K562 (cell line): ENCODE measurements around the gene RTF2. TPM values are rescaled to one million over a fixed set of nuclear protein-coding genes. Genes with fewer than 3 reads are reported as not detected.

ENCODE experiments used
- ATAC-seq: fragments of 200-7000 bp; cut with Tn5 transposase; 3 replicates; pipeline ENCODE4 v1.9.1; 2020; ENCODE audit warnings: moderate library complexity
- BruUV-seq: library from RNA; stranded (reverse); fragments of 400-500 nt; replicated peaks from 2 replicates; lab custom pipeline; 2021; lab: Mats Ljungman, UMichigan
- CTCF ChIA-PET: fragments of 300-600 bp; formaldehyde crosslinking; extraction: SDS; loops from one replicate; lab custom pipeline; 2021; ENCODE audit warnings: low intra/inter-chr PET ratio; lab: Yijun Ruan, JAX
- POLR2A ChIA-PET: fragments of 300-600, 350-650 bp; sonication (Branson Sonifier 250); formaldehyde crosslinking; extraction: SDS; loops from one replicate; lab custom pipeline; 2021; ENCODE audit warnings: antibody characterized with exemption, inconsistent platforms; lab: Yijun Ruan, JAX
- DNase-seq, 4 experiments: peaks; one replicate each; pipeline versions ENCODE4 v3.0.0 to v3.0.0-alpha.2; 2011 to 2018; ENCODE audit warnings: low spot score in 3 of 4, mixed read lengths in 3 of 4; ENCODE audit errors: extremely low read depth in 1 of 4
- FAIRE-seq: peaks from 2 replicates; lab custom pipeline; 2011; peaks lifted over from hg19 to GRCh38; lab: Jason Lieb, UNC
- H2AFZ ChIP-seq: 2 replicates; pipeline ENCODE4 v1.6.0; 2011; ENCODE audit warnings: low read depth, low read length, control low read depth, inconsistent platforms
- H3K27ac ChIP-seq: fragments of 200-600 bp; 3 replicates; pipeline ENCODE4 v1.8.0; 2011; ENCODE audit warnings: low read depth, mild to moderate bottlenecking, control low read depth, inconsistent platforms, low read length, moderate library complexity, mixed read lengths; ENCODE audit errors: extremely low read depth
- H3K27me3 ChIP-seq, 2 experiments: fragments of 300-600 bp in 1 of 2; 2 replicates in 1 of 2; 3 replicates in 1 of 2; pipeline versions ENCODE4 v1.6.0 to v1.8.0; 2011; ENCODE audit warnings: inconsistent platforms in 2 of 2, low read length in 2 of 2, mild to moderate bottlenecking in 1 of 2, mixed read lengths in 1 of 2, moderate library complexity in 1 of 2; ENCODE audit not compliant: control insufficient read depth in 2 of 2, insufficient read depth in 2 of 2
- H3K36me3 ChIP-seq: fragments of 300-600 bp; 3 replicates; pipeline ENCODE4 v1.8.0; 2011; ENCODE audit warnings: mild to moderate bottlenecking, low read length, inconsistent platforms; ENCODE audit not compliant: control insufficient read depth, insufficient read depth
- H3K4me1 ChIP-seq, 2 experiments: fragments of 200-600 bp in 1 of 2; replicated peaks in 1 of 2; 2 replicates in 1 of 2; 3 replicates in 1 of 2; pipeline versions ENCODE4 v1.5.1 to v1.8.0; 2011; ENCODE audit warnings: inconsistent platforms in 2 of 2, low read length in 2 of 2, mild to moderate bottlenecking in 1 of 2, mixed read lengths in 1 of 2, moderate library complexity in 1 of 2; ENCODE audit not compliant: control insufficient read depth in 2 of 2, insufficient read depth in 2 of 2
- H3K4me2 ChIP-seq: 2 replicates; pipeline ENCODE4 v1.6.1; 2011; ENCODE audit warnings: low read length, control low read depth, inconsistent platforms, mixed read lengths; ENCODE audit not compliant: insufficient read depth
- H3K4me3 ChIP-seq: fragments of 200-600 bp; sonication (generic), shearing (Covaris generic); 2 replicates; pipeline ENCODE4 v1.5.1; 2016; ENCODE audit warnings: control low read depth, inconsistent platforms
- H3K79me2 ChIP-seq: fragments of 200-600 bp; 3 replicates; pipeline ENCODE4 v1.8.0; 2011; ENCODE audit warnings: low read length, inconsistent platforms; ENCODE audit not compliant: control insufficient read depth, insufficient read depth
- H3K9ac ChIP-seq, 2 experiments: 2 replicates each; pipeline versions ENCODE4 v1.6.0 to v1.6.1; 2011; ENCODE audit warnings: low read depth in 2 of 2, low read length in 2 of 2, control low read depth in 1 of 2, inconsistent platforms in 1 of 2, mild to moderate bottlenecking in 1 of 2, mixed read lengths in 1 of 2; ENCODE audit not compliant: insufficient read depth in 1 of 2
- H3K9me1 ChIP-seq: one replicate; pipeline ENCODE4 v1.6.0; 2011; ENCODE audit warnings: inconsistent platforms, mild to moderate bottlenecking, low read length, moderate library complexity; ENCODE audit not compliant: control insufficient read depth, insufficient read depth
- H3K9me3 ChIP-seq: replicated peaks from 2 replicates; pipeline ENCODE4 v1.5.1; 2011; ENCODE audit warnings: low read depth, low read length, inconsistent platforms; ENCODE audit not compliant: control insufficient read depth, insufficient read depth
- H4K20me1 ChIP-seq: replicated peaks from 2 replicates; pipeline ENCODE4 v1.6.1; 2011; ENCODE audit warnings: low read length, inconsistent platforms, mixed read lengths; ENCODE audit not compliant: control insufficient read depth, insufficient read depth
- POLR2AphosphoS5 ChIP-seq: IDR thresholded peaks from 2 replicates; pipeline ENCODE4 v1.6.1; 2011; ENCODE audit warnings: mild to moderate bottlenecking, low read depth, low read length, moderate library complexity; ENCODE audit not compliant: control insufficient read depth, insufficient read depth
- RBM25 ChIP-seq: fragments of 200-400 bp; formaldehyde crosslinking; IDR thresholded peaks from 2 replicates; pipeline ENCODE4 v1.6.1; 2018; ENCODE audit warnings: low read length, low read depth, moderate library complexity; ENCODE audit not compliant: severe bottlenecking
- SRSF3 ChIP-seq: fragments of 200-400 bp; formaldehyde crosslinking; IDR thresholded peaks from 2 replicates; pipeline ENCODE4 v1.6.1; 2016; ENCODE audit warnings: mild to moderate bottlenecking, low read length, moderate library complexity; ENCODE audit not compliant: insufficient read depth
- SUPT5H ChIP-seq: fragments of 450-650 bp; IDR thresholded peaks from 2 replicates; pipeline ENCODE4 v1.6.1; 2016
- ZNF699 ChIP-seq: fragments of 250-450 bp; sonication (Bioruptor Pico); IDR thresholded peaks from 2 replicates; pipeline ENCODE4 v1.8.0; 2021; ENCODE audit warnings: mild to moderate bottlenecking, moderate library complexity; ENCODE audit not compliant: insufficient replicate concordance
- WGBS: fragments of 100-300 bp; shearing (Covaris generic); methylation state at CpG from one replicate; pipeline ENCODE4 v1.1.6; 2016; ENCODE audit warnings: low coverage, mixed read lengths; ENCODE audit not compliant: insufficient coverage; ENCODE audit errors: missing lambda C conversion rate; 5-methylcytosine and 5-hydroxymethylcytosine counted together
- in situ Hi-C: fragments of 300-500 bp; cut with MboI; formaldehyde crosslinking; loops from 4 replicates; pipeline ENCODE4 v1.15.0; 2018; ENCODE audit warnings: inconsistent platforms, mixed read lengths
- intact Hi-C: fragments of 100-400 bp; cut with micrococcal nuclease; formaldehyde crosslinking; loops from 2 replicates; pipeline ENCODE4 v1.14.2; 2022
- polyA plus RNA-seq, 8 experiments: library from polyadenylated mRNA; depleted of rRNA in 4 of 8; stranded (reverse) in 5 of 8; unstranded in 3 of 8; fragments of >200 nt; fragmentation: Nextera tagmentation in 2 of 8; fragmentation: Illumina TruSeq in 1 of 8; extraction: Ambion mirVana in 2 of 8; extraction: Trizol in 1 of 8; gene quantifications; 2 replicates each; pipeline versions ENCODE4 v1.2.1 to v1.2.3, GENCODE V29; 2011 to 2014; ENCODE audit warnings: inconsistent platforms in 1 of 8, missing spikeins in 1 of 8
- total RNA-seq, 7 experiments: library from RNA; depleted of rRNA in 6 of 7; stranded (reverse); fragments of >200 nt in 6 of 7; fragmentation: Illumina TruSeq in 2 of 7; extraction: Trizol in 2 of 7; gene quantifications; 2 replicates each; pipeline versions ENCODE4 v1.2.1 to v1.2.3, GENCODE V29; 2011 to 2021; ENCODE audit warnings: low replicate concordance in 1 of 7
- TF ChIP-seq, protein P1 (sequence below): sonication (generic); formaldehyde crosslinking; IDR thresholded peaks from 2 replicates; pipeline ENCODE4 v1.8.0; 2022; ENCODE audit warnings: missing genetic modification reagents, mild to moderate bottlenecking, borderline replicate concordance
- TF ChIP-seq, protein P2 (sequence below): fragments of 450-650 bp; IDR thresholded peaks from 2 replicates; pipeline ENCODE4 v1.6.1; 2016; ENCODE audit warnings: low read depth, mild to moderate bottlenecking, moderate library complexity
- TF ChIP-seq, protein P3 (sequence below): fragments of 450-650 bp; IDR thresholded peaks from 2 replicates; pipeline ENCODE4 v1.6.1; 2014; ENCODE audit warnings: low read depth, mild to moderate bottlenecking, moderate library complexity, borderline replicate concordance
- TF ChIP-seq, protein P4 (sequence below): fragments of 250-450 bp; sonication (Bioruptor Pico); IDR thresholded peaks from 2 replicates; pipeline ENCODE4 v1.5.0; 2020; ENCODE audit warnings: mild to moderate bottlenecking

The RTF2 gene
- total and polyA plus RNA-seq, 9 of the 15 experiments (the other 6 are each of a cell fraction or from before 2014, with no cell fraction given) = 67.0 to 177 (median 84.9) TPM

DNA sequence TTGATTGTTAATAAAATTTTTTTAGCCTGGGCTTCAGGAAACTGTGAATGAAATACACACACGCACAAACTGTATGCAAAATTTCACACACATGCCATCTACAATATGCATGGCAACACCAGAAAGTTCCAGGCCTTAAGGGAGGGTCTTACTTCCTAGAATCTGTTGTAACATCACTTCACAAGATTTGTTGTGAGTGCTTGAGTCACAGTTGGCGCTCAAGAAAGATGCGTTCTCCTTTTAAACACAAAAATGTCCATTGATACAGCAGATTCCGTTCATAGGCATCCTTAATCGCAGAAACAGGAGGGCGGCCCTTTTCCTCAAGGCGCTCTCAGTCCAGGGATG is 485 bp upstream of the RTF2 start:
- peak; percentile 3; the same call in 2 of the 3 replicates for ATAC-seq
- TSS peak; percentile 69 for BruUV-seq
- peaks cover 3 to 6% of the 10 kb centered on the region in 2 experiments; a peak in 4 of 5 replicates for H3K4me1 ChIP-seq
- TF ChIP-seq SRSF3 (no peak), RBM25 (no peak), POLR2AphosphoS5 (no peak), ZNF699 (CRISPR knock-in tag) (no peak), SUPT5H (no peak)
- TF ChIP-seq, protein P1, sequence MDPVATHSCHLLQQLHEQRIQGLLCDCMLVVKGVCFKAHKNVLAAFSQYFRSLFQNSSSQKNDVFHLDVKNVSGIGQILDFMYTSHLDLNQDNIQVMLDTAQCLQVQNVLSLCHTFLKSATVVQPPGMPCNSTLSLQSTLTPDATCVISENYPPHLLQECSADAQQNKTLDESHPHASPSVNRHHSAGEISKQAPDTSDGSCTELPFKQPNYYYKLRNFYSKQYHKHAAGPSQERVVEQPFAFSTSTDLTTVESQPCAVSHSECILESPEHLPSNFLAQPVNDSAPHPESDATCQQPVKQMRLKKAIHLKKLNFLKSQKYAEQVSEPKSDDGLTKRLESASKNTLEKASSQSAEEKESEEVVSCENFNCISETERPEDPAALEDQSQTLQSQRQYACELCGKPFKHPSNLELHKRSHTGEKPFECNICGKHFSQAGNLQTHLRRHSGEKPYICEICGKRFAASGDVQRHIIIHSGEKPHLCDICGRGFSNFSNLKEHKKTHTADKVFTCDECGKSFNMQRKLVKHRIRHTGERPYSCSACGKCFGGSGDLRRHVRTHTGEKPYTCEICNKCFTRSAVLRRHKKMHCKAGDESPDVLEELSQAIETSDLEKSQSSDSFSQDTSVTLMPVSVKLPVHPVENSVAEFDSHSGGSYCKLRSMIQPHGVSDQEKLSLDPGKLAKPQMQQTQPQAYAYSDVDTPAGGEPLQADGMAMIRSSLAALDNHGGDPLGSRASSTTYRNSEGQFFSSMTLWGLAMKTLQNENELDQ (CRISPR knock-in tag) = 0 out of 2 replicates have a peak, but pooled peaks have one; percentile 70
- TF ChIP-seq, protein P2, sequence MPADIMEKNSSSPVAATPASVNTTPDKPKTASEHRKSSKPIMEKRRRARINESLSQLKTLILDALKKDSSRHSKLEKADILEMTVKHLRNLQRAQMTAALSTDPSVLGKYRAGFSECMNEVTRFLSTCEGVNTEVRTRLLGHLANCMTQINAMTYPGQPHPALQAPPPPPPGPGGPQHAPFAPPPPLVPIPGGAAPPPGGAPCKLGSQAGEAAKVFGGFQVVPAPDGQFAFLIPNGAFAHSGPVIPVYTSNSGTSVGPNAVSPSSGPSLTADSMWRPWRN = no peak
- TF ChIP-seq, protein P3, sequence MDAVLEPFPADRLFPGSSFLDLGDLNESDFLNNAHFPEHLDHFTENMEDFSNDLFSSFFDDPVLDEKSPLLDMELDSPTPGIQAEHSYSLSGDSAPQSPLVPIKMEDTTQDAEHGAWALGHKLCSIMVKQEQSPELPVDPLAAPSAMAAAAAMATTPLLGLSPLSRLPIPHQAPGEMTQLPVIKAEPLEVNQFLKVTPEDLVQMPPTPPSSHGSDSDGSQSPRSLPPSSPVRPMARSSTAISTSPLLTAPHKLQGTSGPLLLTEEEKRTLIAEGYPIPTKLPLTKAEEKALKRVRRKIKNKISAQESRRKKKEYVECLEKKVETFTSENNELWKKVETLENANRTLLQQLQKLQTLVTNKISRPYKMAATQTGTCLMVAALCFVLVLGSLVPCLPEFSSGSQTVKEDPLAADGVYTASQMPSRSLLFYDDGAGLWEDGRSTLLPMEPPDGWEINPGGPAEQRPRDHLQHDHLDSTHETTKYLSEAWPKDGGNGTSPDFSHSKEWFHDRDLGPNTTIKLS = no peak
- TF ChIP-seq, protein P4, sequence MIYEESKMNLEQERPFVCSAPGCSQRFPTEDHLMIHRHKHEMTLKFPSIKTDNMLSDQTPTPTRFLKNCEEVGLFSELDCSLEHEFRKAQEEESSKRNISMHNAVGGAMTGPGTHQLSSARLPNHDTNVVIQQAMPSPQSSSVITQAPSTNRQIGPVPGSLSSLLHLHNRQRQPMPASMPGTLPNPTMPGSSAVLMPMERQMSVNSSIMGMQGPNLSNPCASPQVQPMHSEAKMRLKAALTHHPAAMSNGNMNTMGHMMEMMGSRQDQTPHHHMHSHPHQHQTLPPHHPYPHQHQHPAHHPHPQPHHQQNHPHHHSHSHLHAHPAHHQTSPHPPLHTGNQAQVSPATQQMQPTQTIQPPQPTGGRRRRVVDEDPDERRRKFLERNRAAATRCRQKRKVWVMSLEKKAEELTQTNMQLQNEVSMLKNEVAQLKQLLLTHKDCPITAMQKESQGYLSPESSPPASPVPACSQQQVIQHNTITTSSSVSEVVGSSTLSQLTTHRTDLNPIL = no peak
- peak overlapping the region; percentile 82 for H2AFZ ChIP-seq
- WGBS = 6% methylated on average over 7 of the region's 7 CpGs
- H3K4me2 ChIP-seq = peak overlapping the region; percentile 86
- intact Hi-C loops = loop anchor here (2.0 to 5.0 kb wide), 2 partner anchors 56 to 67 kb away; partner anchors contain the start of gene CASS4
- no peak for DNase-seq
- ChIA-PET CTCF (no interaction called here), POLR2A (interaction anchor here (0.7 to 2.0 kb wide), 6 partner anchors 11 to 765 kb away, joined by 3 to 6 read pairs (median 3); no protein-coding TSS in a partner anchor)
- in situ Hi-C loops = no loop called here
- H4K20me1 ChIP-seq = no peaks in the 10 kb centered on the region
- H3K9me1 ChIP-seq = no peaks in the 10 kb centered on the region
- peaks cover 16% of the 10 kb centered on the region for H3K36me3 ChIP-seq
- H3K9me3 ChIP-seq = no peaks in the 10 kb centered on the region
- peak overlapping the region; percentile 88 for H3K4me3 ChIP-seq
- no peaks in the 10 kb centered on the region for H3K27me3 ChIP-seq
- peaks cover 27% of the 10 kb centered on the region for H3K79me2 ChIP-seq
- FAIRE-seq = no peak
- peak overlapping the region; percentile 40 to 85 for H3K9ac ChIP-seq
- peak overlapping the region; percentile 9; the same call in 2 of the 3 replicates for H3K27ac ChIP-seq
